OCI-LY1 (cell line): ENCODE results near the gene MAMDC2.

ENCODE experiments used
- H2AFZ ChIP-seq: fragments of 200-600 bp; sonication (generic), shearing (Covaris generic); 2 replicates; pipeline ENCODE4 v1.6.0; 2014; ENCODE audit warnings: antibody characterized with exemption, mild to moderate bottlenecking, low read length
- H3F3A ChIP-seq: fragments of 200-600 bp; sonication (generic), shearing (Covaris generic); 2 replicates; pipeline ENCODE4 v1.6.0; 2014; ENCODE audit warnings: mild to moderate bottlenecking, antibody characterized with exemption, low read length, moderate library complexity; ENCODE audit not compliant: insufficient read depth
- H3K27ac ChIP-seq: fragments of 200-600 bp; sonication (generic); 2 replicates; pipeline ENCODE4 v1.5.1; 2014; ENCODE audit warnings: low read length, mixed run types, mild to moderate bottlenecking, low read depth; ENCODE audit not compliant: poor library complexity, severe bottlenecking
- H3K27me3 ChIP-seq: fragments of 200-600 bp; sonication (generic); 2 replicates; pipeline ENCODE4 v1.6.0; 2014; ENCODE audit warnings: antibody characterized with exemption, mild to moderate bottlenecking, low read length, moderate library complexity; ENCODE audit not compliant: insufficient read depth
- H3K36me3 ChIP-seq: fragments of 200-600 bp; sonication (generic); 2 replicates; pipeline ENCODE4 v1.6.1; 2014; ENCODE audit warnings: mild to moderate bottlenecking, antibody characterized with exemption, low read length, moderate library complexity, mixed read lengths; ENCODE audit not compliant: insufficient read depth
- H3K4me1 ChIP-seq: fragments of 200-600 bp; sonication (generic); 2 replicates; pipeline ENCODE4 v1.5.1; 2014; ENCODE audit warnings: mild to moderate bottlenecking, low read length, moderate library complexity; ENCODE audit not compliant: insufficient read depth, severe bottlenecking
- H3K4me2 ChIP-seq: fragments of 200-600 bp; sonication (generic), shearing (Covaris generic); 2 replicates; pipeline ENCODE4 v1.6.1; 2014; ENCODE audit warnings: low read length
- H3K4me3 ChIP-seq: fragments of 200-600 bp; sonication (generic); 2 replicates; pipeline ENCODE4 v1.5.1; 2014; ENCODE audit warnings: low read length, low read depth, mild to moderate bottlenecking, mixed read lengths; ENCODE audit not compliant: poor library complexity, severe bottlenecking
- H3K79me2 ChIP-seq: fragments of 200-600 bp; shearing (Covaris generic); 2 replicates; pipeline ENCODE4 v1.6.1; 2016; ENCODE audit warnings: mixed run types, low read length, mixed read lengths; ENCODE audit not compliant: insufficient read depth
- H3K9ac ChIP-seq: fragments of 200-600 bp; sonication (generic), shearing (Covaris generic); 2 replicates; pipeline ENCODE4 v1.6.1; 2014; ENCODE audit warnings: mild to moderate bottlenecking, low read length, mixed read lengths
- H3K9me2 ChIP-seq: fragments of 200-600 bp; sonication (generic), shearing (Covaris generic); 2 replicates; pipeline ENCODE4 v1.6.1; 2014; ENCODE audit warnings: low read depth, mild to moderate bottlenecking, low read length, mixed read lengths
- H3K9me3 ChIP-seq: fragments of 200-600 bp; shearing (Covaris generic); 2 replicates; pipeline ENCODE4 v1.6.1; 2014; ENCODE audit warnings: low read length, mixed read lengths
- H4K20me1 ChIP-seq: fragments of 200-600 bp; sonication (generic), shearing (Covaris generic); 2 replicates; pipeline ENCODE4 v1.6.0; 2016; ENCODE audit warnings: mild to moderate bottlenecking, low read length; ENCODE audit not compliant: insufficient read depth
- EZH2 ChIP-seq: fragments of 200-600 bp; sonication (generic), shearing (Covaris generic); IDR thresholded peaks from 2 replicates; pipeline ENCODE4 v1.8.0; 2017; ENCODE audit warnings: borderline replicate concordance, mixed run types, mild to moderate bottlenecking, antibody characterized with exemption, low read length, moderate library complexity, mixed read lengths
- TF ChIP-seq, protein P1 (sequence below): fragments of 200-600 bp; sonication (generic), shearing (Covaris generic); IDR thresholded peaks from 2 replicates; pipeline ENCODE4 v1.5.1; 2017; ENCODE audit warnings: mild to moderate bottlenecking, antibody characterized with exemption, low read length, moderate library complexity, mixed read lengths

MAMDC2 gene

DNA sequence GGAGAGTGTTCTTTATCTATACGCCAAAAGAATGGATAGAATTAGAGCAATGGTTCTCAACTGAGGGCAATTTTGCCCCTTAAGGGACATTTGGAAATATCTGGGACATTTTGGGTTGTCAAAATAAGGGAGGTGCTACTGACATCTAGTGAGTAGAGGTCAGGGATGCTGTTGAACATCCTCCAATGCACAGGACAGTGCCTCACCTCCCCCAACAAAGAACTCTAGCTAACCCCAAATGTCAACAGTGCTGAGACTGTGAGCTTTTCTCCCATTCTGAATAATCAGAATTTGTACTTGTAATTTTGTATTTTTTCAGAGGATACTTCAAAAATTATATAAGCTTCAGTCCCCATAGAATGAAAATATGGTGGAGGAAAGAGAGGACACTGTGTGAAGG lies 206.6 kb downstream of the MAMDC2 start:
- Histone ChIP-seq H3K27ac (no peak overlapping the region), H3K79me2 (no peaks in the 10 kb centered on the region)

DNA sequence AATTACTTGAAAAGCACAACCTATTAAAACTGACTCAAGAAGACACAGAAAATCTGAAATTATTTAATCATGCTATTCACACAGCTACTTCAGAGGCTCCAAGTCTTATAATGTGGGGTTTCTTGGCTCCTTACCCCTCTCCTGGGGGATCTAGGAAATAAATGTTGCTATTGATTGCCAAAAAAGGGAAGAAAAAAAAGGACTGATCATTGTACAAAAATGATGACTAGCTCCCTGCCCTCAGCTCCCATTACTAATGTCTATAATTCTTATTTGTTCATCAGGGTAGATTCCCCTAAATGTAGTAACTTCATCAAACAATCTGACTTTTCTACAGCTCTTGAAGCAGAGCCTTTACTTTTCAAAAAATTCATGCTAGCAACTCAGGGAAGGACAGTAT lies 211.8 kb downstream of the MAMDC2 start:
- Histone ChIP-seq H3K4me1 (peaks cover 20% of the 10 kb centered on the region), H3F3A (no peaks in the 10 kb centered on the region), H3K79me2 (peaks cover 15% of the 10 kb centered on the region), H3K4me2 (no peak overlapping the region), H3K27ac (no peak overlapping the region), H3K9me2 (no peaks in the 10 kb centered on the region), H4K20me1 (no peaks in the 10 kb centered on the region), H3K9ac (no peak overlapping the region), H3K9me3 (no peaks in the 10 kb centered on the region), H3K4me3 (no peak overlapping the region), H3K36me3 (peaks cover 4% of the 10 kb centered on the region; the same call in 1 of the 2 replicates), H2AFZ (no peak overlapping the region), H3K27me3 (no peaks in the 10 kb centered on the region)
- TF ChIP-seq, protein P1, sequence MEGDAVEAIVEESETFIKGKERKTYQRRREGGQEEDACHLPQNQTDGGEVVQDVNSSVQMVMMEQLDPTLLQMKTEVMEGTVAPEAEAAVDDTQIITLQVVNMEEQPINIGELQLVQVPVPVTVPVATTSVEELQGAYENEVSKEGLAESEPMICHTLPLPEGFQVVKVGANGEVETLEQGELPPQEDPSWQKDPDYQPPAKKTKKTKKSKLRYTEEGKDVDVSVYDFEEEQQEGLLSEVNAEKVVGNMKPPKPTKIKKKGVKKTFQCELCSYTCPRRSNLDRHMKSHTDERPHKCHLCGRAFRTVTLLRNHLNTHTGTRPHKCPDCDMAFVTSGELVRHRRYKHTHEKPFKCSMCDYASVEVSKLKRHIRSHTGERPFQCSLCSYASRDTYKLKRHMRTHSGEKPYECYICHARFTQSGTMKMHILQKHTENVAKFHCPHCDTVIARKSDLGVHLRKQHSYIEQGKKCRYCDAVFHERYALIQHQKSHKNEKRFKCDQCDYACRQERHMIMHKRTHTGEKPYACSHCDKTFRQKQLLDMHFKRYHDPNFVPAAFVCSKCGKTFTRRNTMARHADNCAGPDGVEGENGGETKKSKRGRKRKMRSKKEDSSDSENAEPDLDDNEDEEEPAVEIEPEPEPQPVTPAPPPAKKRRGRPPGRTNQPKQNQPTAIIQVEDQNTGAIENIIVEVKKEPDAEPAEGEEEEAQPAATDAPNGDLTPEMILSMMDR = no peak
- TF ChIP-seq EZH2 = no peak

More for the DNA sequence above, 206.6 kb downstream of the MAMDC2 start:
- Histone ChIP-seq H3K4me2 (no peak overlapping the region), H3K36me3 (no peaks in the 10 kb centered on the region), H4K20me1 (no peaks in the 10 kb centered on the region), H3K9ac (no peak overlapping the region), H3F3A (no peaks in the 10 kb centered on the region), H3K9me3 (no peaks in the 10 kb centered on the region), H2AFZ (no peak overlapping the region), H3K27me3 (no peaks in the 10 kb centered on the region), H3K4me3 (no peak overlapping the region), H3K9me2 (no peaks in the 10 kb centered on the region), H3K4me1 (no peaks in the 10 kb centered on the region)
- TF ChIP-seq, protein P1 = no peak
- no peak for TF ChIP-seq EZH2

DNA sequence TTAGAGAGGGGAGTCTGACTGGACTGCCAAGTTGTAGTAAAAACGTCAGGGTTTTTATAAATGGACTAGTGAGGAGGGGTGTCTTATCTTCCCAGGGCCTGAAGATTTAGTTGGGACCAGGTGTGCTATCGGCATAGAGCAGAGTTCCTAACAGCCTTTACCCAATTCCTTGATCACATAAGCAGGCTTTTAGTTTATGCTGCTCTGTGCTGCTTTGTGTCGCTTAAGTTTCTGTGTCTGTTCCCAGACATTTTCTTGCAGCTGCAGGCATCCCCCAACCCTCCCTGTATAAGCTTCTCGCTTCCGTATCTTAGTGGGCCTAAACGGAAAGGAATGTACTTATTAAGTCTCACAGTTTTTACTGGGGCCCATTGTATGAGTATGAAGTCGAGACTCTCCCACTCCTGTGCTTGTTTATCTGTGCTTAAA lies 212.5 kb downstream of the MAMDC2 start:
- Histone ChIP-seq H3K9ac (no peak overlapping the region), H3K36me3 (peaks cover 11% of the 10 kb centered on the region; the same call in 1 of the 2 replicates), H4K20me1 (no peaks in the 10 kb centered on the region), H3K27ac (no peak overlapping the region), H3K4me3 (no peak overlapping the region), H3K4me2 (no peak overlapping the region), H3K9me3 (no peaks in the 10 kb centered on the region), H3K4me1 (peaks cover 27% of the 10 kb centered on the region), H2AFZ (no peak overlapping the region), H3K9me2 (no peaks in the 10 kb centered on the region), H3K79me2 (peaks cover 21% of the 10 kb centered on the region), H3K27me3 (no peaks in the 10 kb centered on the region), H3F3A (no peaks in the 10 kb centered on the region)
- TF ChIP-seq, protein P1 = no peak
- no peak for TF ChIP-seq EZH2
